Putamen (tissue), 1 donor: ENCODE results near the gene TSPEAR.
"Not testable (repeated sequence)": the region's sequence is repeated elsewhere in the genome, so short reads cannot be mapped to it uniquely, and the experiment has no call there.

Experiments
- DNase-seq: peaks from one replicate; pipeline ENCODE4 v3.0.0-alpha.2; 2016; ENCODE audit warnings: low spot score

Gene TSPEAR

GRCh38 chr21:44650973-44651675 is 60.2 kb downstream of the TSPEAR start:
- DNase-seq = no peak

GRCh38 chr21:44650265-44650972 is 61.0 kb downstream of the TSPEAR start:
- DNase-seq = no peak

GRCh38 chr21:44649521-44650100 is 61.8 kb downstream of the TSPEAR start:
- DNase-seq = no peak

GRCh38 chr21:44648557-44649311 is 62.6 kb downstream of the TSPEAR start:
- DNase-seq = no peak

- DNase-seq = no peak
Observed at GRCh38 chr21:44647222-44647552, 64.2 kb downstream of the TSPEAR start.

- not testable (repeated sequence) for DNase-seq
Observed at GRCh38 chr21:44646366-44647221, 64.8 kb downstream of the TSPEAR start, which contains the start of gene KRTAP10-11. KRTAP10-11 (plus strand) TSS chr21:44646414; CDS start chr21:44646459, 45 bp downstream.

GRCh38 chr21:44644878-44645277 is 66.5 kb downstream of the TSPEAR start:
- DNase-seq = no peak

GRCh38 chr21:44643741-44644310 is 67.5 kb downstream of the TSPEAR start:
- no peak for DNase-seq

- no peak for DNase-seq
Observed at GRCh38 chr21:44640761-44641160, 70.6 kb downstream of the TSPEAR start.

GRCh38 chr21:44639331-44639655 is 72.1 kb downstream of the TSPEAR start:
- no peak for DNase-seq

- not testable (repeated sequence) for DNase-seq
Observed at GRCh38 chr21:44638506-44639330, 72.7 kb downstream of the TSPEAR start.

- not testable (repeated sequence) for DNase-seq
Observed at GRCh38 chr21:44637851-44638348, 73.5 kb downstream of the TSPEAR start.

GRCh38 chr21:44637018-44637850 is 74.1 kb downstream of the TSPEAR start, which contains the start of gene KRTAP10-10:
KRTAP10-10 (plus strand) TSS chr21:44637356; CDS start chr21:44637418, 62 bp downstream.
- DNase-seq = no peak

GRCh38 chr21:44636209-44637017 is 75.0 kb downstream of the TSPEAR start:
- DNase-seq = no peak

- no peak for DNase-seq
Observed at GRCh38 chr21:44632067-44632466, 79.3 kb downstream of the TSPEAR start.

- DNase-seq = no peak
Observed at GRCh38 chr21:44630440-44630839, 80.9 kb downstream of the TSPEAR start.

- no peak for DNase-seq
Observed at GRCh38 chr21:44628707-44629391, 82.5 kb downstream of the TSPEAR start.

GRCh38 chr21:44627831-44628233 is 83.5 kb downstream of the TSPEAR start:
- DNase-seq = not testable (repeated sequence)
